HFF-Myc (cell line): ENCODE measurements around the gene FAM227A.

Experiments used
- DNase-seq: peaks from one replicate; pipeline ENCODE4 v3.0.0-alpha.2; 2011; ENCODE audit warnings: low read depth; ENCODE audit errors: extremely low read depth
- H3K4me3 ChIP-seq: replicated peaks from 2 replicates; pipeline ENCODE4 v1.5.1; 2011; ENCODE audit warnings: low read depth, mild to moderate bottlenecking, control low read depth, low read length
- CTCF ChIP-seq: IDR thresholded peaks from 2 replicates; pipeline ENCODE4 v1.5.1; 2012; ENCODE audit warnings: mild to moderate bottlenecking, low read depth, low read length, control low read depth; ENCODE audit errors: missing control alignments

Gene FAM227A

GRCh38 chr22:38540701-38541100 lies 115.5 kb downstream of the FAM227A start:
- H3K4me3 ChIP-seq, result no peak overlapping the region
- no peak for DNase-seq
- no peak for TF ChIP-seq CTCF

GRCh38 chr22:38531251-38531938 lies 124.8 kb downstream of the FAM227A start:
- H3K4me3 ChIP-seq, result no peak overlapping the region
- TF ChIP-seq CTCF, result no peak
- no peak for DNase-seq
